ENCODE data around the gene CBL. TPM values are rescaled to one million over a fixed set of nuclear protein-coding genes. Genes with fewer than 3 reads are reported as not detected.
A peak's percentile ranks its signal among the peaks of the same experiment; 100 is the strongest.

Gene CBL
- total RNA-seq, 1 experiment from 2014 or later: 45.6 TPM

GRCh38 chr11:119254239-119254638 is 48.1 kb downstream of the CBL start:
- TF ChIP-seq NR1H2 (CRISPR knock-in tag; IDR thresholded peaks at IDR 0.05) (no peak), AFF4 (CRISPR knock-in tag; IDR thresholded peaks at IDR 0.05; ENCODE audit: borderline replicate concordance) (no peak), OVOL2 (CRISPR knock-in tag; IDR thresholded peaks at IDR 0.05; ENCODE audit: borderline replicate concordance) (no peak), MYBL2 (CRISPR knock-in tag; IDR thresholded peaks at IDR 0.05) (no peak), ATF1 (CRISPR knock-in tag; IDR thresholded peaks at IDR 0.05) (no peak), SOX15 (CRISPR knock-in tag; IDR thresholded peaks at IDR 0.05) (no peak), ZNF121 (CRISPR knock-in tag; IDR thresholded peaks at IDR 0.05) (no peak), JAZF1 (CRISPR knock-in tag; IDR thresholded peaks at IDR 0.05) (no peak), CBFB (CRISPR knock-in tag; IDR thresholded peaks at IDR 0.05; ENCODE audit: low read depth) (no peak), ZMAT4 (CRISPR knock-in tag; IDR thresholded peaks at IDR 0.05) (no peak), ZBTB43 (CRISPR knock-in tag; IDR thresholded peaks at IDR 0.05) (no peak), FOXP1 (CRISPR knock-in tag; IDR thresholded peaks at IDR 0.05; ENCODE audit: borderline replicate concordance) (no peak), GTF2I (CRISPR knock-in tag; conservative IDR thresholded peaks at IDR 0.05) (no peak), TEAD1 (CRISPR knock-in tag; IDR thresholded peaks at IDR 0.05) (no peak)
- TF ChIP-seq, protein P1, sequence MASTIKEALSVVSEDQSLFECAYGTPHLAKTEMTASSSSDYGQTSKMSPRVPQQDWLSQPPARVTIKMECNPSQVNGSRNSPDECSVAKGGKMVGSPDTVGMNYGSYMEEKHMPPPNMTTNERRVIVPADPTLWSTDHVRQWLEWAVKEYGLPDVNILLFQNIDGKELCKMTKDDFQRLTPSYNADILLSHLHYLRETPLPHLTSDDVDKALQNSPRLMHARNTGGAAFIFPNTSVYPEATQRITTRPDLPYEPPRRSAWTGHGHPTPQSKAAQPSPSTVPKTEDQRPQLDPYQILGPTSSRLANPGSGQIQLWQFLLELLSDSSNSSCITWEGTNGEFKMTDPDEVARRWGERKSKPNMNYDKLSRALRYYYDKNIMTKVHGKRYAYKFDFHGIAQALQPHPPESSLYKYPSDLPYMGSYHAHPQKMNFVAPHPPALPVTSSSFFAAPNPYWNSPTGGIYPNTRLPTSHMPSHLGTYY (CRISPR knock-in tag; IDR thresholded peaks at IDR 0.05): no peak
- Mint-ChIP-seq H3K9me3 (peaks cover 8% of the 10 kb centered on the region; the same call in 1 of the 2 replicates), H3K36me3 (peaks cover 16% of the 10 kb centered on the region), H3K4me3 (no peak overlapping the region), H3K27me3 (ENCODE audit: low read depth) (no peaks in the 10 kb centered on the region), H3K4me1 (peaks cover 24% of the 10 kb centered on the region), H3K27ac (no peak overlapping the region)
- ChIA-PET POLR2A (no interaction called here), CTCF (interaction anchor here (0.9 kb wide), 1 partner anchor 87 kb away, joined by 4 read pairs; the partner anchor contains the start of gene C1QTNF5)
- ATAC-seq (no peak), DNase-seq (ENCODE audit: low spot score) (no peak)

GRCh38 chr11:119258180-119258579 is 52.0 kb downstream of the CBL start:
- ChIA-PET CTCF (no interaction called here), POLR2A (no interaction called here)
- ATAC-seq: peak; percentile 64; the same call in 1 of the 2 replicates
- Mint-ChIP-seq H3K36me3 (no peaks in the 10 kb centered on the region), H3K4me3 (no peak overlapping the region), H3K27ac (no peak overlapping the region; the same call in 1 of the 2 replicates), H3K4me1 (peaks cover 24% of the 10 kb centered on the region), H3K27me3 (ENCODE audit: low read depth) (no peaks in the 10 kb centered on the region), H3K9me3 (no peaks in the 10 kb centered on the region)
- no peak for DNase-seq (ENCODE audit: low spot score)
- TF ChIP-seq GRHL2 (CRISPR knock-in tag; IDR thresholded peaks at IDR 0.05; ENCODE audit: insufficient replicate concordance, severe bottlenecking) (no peak), PRDM15 (CRISPR knock-in tag; IDR thresholded peaks at IDR 0.05) (no peak), ZNF416 (CRISPR knock-in tag; IDR thresholded peaks at IDR 0.05) (no peak), ZMAT4 (CRISPR knock-in tag; IDR thresholded peaks at IDR 0.05) (no peak), SMAD4 (CRISPR knock-in tag; IDR thresholded peaks at IDR 0.05) (no peak), KAT7 (CRISPR knock-in tag; IDR thresholded peaks at IDR 0.05; ENCODE audit: borderline replicate concordance) (no peak), JUN (CRISPR knock-in tag; IDR thresholded peaks at IDR 0.05) (no peak), ZNF671 (CRISPR knock-in tag; IDR thresholded peaks at IDR 0.05) (no peak), JAZF1 (CRISPR knock-in tag; IDR thresholded peaks at IDR 0.05) (no peak)
- TF ChIP-seq, protein P2, sequence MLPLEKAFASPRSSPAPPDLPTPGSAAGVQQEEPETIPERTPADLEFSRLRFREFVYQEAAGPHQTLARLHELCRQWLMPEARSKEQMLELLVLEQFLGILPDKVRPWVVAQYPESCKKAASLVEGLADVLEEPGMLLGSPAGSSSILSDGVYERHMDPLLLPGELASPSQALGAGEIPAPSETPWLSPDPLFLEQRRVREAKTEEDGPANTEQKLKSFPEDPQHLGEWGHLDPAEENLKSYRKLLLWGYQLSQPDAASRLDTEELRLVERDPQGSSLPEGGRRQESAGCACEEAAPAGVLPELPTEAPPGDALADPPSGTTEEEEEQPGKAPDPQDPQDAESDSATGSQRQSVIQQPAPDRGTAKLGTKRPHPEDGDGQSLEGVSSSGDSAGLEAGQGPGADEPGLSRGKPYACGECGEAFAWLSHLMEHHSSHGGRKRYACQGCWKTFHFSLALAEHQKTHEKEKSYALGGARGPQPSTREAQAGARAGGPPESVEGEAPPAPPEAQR (CRISPR knock-in tag; IDR thresholded peaks at IDR 0.05): no peak
